IPS-20b (cell line): ENCODE data around the gene ASPSCR1.

Experiments used
- H3K27ac ChIP-seq: one replicate; pipeline ENCODE4 v1.5.1; 2013; ENCODE audit warnings: low read length
- H3K27me3 ChIP-seq: 2 replicates; pipeline ENCODE4 v1.6.1; 2013; ENCODE audit warnings: mild to moderate bottlenecking, low read length, inconsistent platforms; ENCODE audit not compliant: insufficient read depth
- H3K36me3 ChIP-seq: 2 replicates; pipeline ENCODE4 v1.6.1; 2013; ENCODE audit warnings: low read depth, mild to moderate bottlenecking, inconsistent platforms, low read length, moderate library complexity; ENCODE audit not compliant: insufficient read depth
- H3K4me1 ChIP-seq: 2 replicates; pipeline ENCODE4 v1.6.1; 2013; ENCODE audit warnings: mild to moderate bottlenecking, control low read depth, inconsistent platforms, low read length, moderate library complexity; ENCODE audit not compliant: insufficient read depth
- H3K4me3 ChIP-seq: 2 replicates; pipeline ENCODE4 v1.5.1; 2013; ENCODE audit warnings: mild to moderate bottlenecking, low read length, inconsistent platforms
- H3K9ac ChIP-seq: 2 replicates; pipeline ENCODE4 v1.6.1; 2013; ENCODE audit warnings: low read depth, mild to moderate bottlenecking, inconsistent platforms, low read length, moderate library complexity
- H3K9me3 ChIP-seq: 2 replicates; pipeline ENCODE4 v1.6.1; 2013; ENCODE audit warnings: mild to moderate bottlenecking, low read depth, low read length, inconsistent platforms; ENCODE audit not compliant: insufficient read depth

ASPSCR1 gene

DNA sequence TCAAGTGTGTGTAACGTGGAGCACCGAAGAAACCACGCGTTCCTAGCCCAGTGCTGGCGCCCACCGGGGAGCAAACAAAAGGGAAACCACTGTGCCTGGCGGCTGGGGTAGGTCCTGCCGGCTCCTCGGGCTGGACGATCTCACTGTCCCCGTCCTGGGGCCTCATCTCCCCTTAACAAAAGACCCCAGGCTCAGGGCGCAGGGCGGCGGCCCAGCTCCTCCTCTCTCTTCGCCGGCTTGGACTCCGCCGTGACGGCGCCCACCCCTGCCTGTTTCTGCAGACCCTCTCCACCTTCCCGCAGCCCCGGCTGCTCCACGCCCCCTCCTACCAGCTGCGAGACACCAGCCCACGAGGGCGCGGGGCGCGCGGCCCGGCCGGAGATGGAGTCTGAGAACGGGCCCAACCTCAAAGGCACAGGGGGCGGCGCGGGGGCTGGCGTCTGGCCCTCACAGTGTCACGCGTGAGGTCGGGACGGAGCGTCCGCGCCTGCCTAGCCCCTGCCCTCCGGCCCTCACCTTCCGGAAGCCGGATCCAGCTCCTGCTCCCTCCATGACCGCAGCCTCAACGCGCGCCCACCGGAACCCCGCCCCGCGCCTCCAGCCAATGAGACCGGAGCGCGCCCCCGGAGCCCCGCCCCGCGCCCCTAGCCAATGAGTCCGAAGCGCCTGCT, 45.0 kb downstream of the ASPSCR1 start, which contains the start of gene CENPX:
TSS of gene CENPX (minus strand) at position 569 of the 671 bp plus-strand sequence. CDS start at position 552, 17 bp downstream.
- Histone ChIP-seq H3K27me3 (no peaks in the 10 kb centered on the region), H3K4me1 (peaks cover 3% of the 10 kb centered on the region), H3K4me3 (peak within 1 kb of the TSS; percentile 90), H3K27ac (peak within 1 kb of the TSS; percentile 28), H3K9ac (peak within 1 kb of the TSS; percentile 90), H3K9me3 (no peaks in the 10 kb centered on the region), H3K36me3 (peaks cover 5% of the 10 kb centered on the region; the same call in 1 of the 2 replicates)

DNA sequence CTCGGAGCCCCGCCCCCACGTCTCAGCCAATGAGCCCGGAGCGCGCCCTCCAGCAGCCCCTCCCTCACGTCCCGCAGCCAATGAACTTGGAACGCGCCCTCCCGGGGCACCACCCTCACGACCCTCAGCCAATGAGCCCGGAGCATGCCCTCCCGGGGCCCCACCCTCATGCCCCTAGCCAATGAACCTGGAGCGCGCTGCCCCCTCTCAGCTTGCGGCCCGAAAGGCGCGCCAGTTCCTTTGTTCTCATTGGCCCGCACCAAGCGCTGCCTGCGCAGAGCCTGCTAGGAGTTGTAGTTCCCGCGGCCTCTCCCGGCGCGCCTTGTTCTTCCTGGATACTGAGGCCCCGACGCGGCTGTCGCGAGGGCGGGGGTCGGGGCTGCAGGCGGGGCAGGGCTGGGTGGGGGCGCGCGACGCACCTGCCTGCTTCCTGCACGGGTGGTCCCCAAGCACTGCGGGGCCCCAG, 45.6 kb downstream of the ASPSCR1 start, which contains the start of gene LRRC45:
TSS of gene LRRC45 (plus strand) at position 325 of the 466 bp plus-strand sequence. CDS start 339 bp downstream, outside the sequence.
- peak within 1 kb of the TSS; percentile 28 for H3K27ac ChIP-seq
- H3K9me3 ChIP-seq = no peaks in the 10 kb centered on the region
- H3K27me3 ChIP-seq = no peaks in the 10 kb centered on the region
- H3K9ac ChIP-seq = peak within 1 kb of the TSS; percentile 90
- peaks cover 3% of the 10 kb centered on the region; the same call in 1 of the 2 replicates for H3K4me1 ChIP-seq
- H3K36me3 ChIP-seq = peaks cover 5% of the 10 kb centered on the region; the same call in 1 of the 2 replicates
- peak within 1 kb of the TSS; percentile 90 for H3K4me3 ChIP-seq

DNA sequence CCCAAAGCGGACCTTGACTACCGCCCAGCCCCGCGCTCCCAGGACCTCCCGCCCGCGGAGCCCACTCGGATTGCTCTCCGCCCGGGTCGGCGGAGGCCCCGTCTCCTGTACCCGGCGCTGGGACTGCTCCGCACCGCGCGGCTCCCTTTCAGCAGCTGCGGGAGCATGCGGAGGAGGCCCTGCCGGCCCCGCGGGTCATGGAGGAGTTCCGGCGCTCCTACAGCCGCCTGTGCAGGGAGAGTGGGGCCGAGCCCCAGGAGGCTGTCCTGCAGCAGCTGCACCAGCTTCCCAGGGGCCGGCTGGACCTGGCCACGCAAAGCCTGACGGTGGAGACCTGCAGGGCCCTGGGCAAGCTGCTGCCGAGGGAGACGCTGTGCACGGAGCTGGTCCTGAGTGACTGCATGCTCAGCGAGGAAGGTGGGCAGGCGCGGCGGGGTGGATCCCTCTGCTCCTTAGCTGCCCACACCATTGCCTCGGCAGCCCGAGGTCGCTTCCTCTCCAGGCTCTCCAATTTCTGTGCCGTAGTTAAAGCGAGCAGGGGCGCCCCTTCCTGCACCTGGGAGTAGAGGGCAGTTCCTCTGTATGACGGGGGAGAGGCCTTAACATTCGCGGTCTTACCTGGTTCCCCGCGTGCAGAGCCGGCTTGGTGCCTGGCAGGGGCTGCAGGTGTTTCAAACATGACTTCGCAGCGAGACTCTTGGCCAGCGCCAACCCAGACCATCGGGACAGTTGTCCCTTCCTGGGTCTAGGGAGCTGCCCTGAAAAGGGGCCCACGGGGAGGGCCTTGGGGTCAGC, 46.2 kb downstream of the ASPSCR1 start:
- peaks cover 3% of the 10 kb centered on the region; the same call in 1 of the 2 replicates for H3K4me1 ChIP-seq
- H3K4me3 ChIP-seq = peak overlapping the region; percentile 84
- H3K27me3 ChIP-seq = no peaks in the 10 kb centered on the region
- no peaks in the 10 kb centered on the region for H3K9me3 ChIP-seq
- H3K36me3 ChIP-seq = peaks cover 2% of the 10 kb centered on the region; the same call in 1 of the 2 replicates
- H3K9ac ChIP-seq = peak overlapping the region; percentile 74; the same call in 1 of the 2 replicates
- H3K27ac ChIP-seq = peak overlapping the region; percentile 28

DNA sequence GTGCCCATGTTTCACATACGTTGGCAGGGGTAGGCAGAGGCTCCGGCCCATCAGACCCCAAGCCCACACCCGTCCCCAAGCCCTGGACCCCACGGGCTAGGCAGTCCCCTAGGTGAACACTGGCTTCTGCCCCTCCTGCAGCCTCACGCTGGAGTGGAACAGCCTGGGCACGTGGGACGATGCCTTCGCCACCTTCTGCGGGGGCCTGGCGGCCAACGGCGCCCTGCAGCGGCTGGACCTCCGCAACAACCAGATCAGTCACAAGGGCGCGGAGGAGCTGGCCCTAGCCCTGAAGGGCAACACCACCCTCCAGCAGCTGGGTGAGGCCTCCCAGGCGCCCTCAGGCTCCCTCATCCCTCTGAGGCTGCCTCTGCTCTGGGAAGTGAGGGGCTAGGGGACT, 47.4 kb downstream of the ASPSCR1 start:
- Histone ChIP-seq H3K27ac (no peak overlapping the region), H3K27me3 (no peaks in the 10 kb centered on the region), H3K4me1 (peaks cover 3% of the 10 kb centered on the region; the same call in 1 of the 2 replicates), H3K9ac (no peak overlapping the region), H3K4me3 (no peak overlapping the region), H3K36me3 (no peaks in the 10 kb centered on the region), H3K9me3 (no peaks in the 10 kb centered on the region)

DNA sequence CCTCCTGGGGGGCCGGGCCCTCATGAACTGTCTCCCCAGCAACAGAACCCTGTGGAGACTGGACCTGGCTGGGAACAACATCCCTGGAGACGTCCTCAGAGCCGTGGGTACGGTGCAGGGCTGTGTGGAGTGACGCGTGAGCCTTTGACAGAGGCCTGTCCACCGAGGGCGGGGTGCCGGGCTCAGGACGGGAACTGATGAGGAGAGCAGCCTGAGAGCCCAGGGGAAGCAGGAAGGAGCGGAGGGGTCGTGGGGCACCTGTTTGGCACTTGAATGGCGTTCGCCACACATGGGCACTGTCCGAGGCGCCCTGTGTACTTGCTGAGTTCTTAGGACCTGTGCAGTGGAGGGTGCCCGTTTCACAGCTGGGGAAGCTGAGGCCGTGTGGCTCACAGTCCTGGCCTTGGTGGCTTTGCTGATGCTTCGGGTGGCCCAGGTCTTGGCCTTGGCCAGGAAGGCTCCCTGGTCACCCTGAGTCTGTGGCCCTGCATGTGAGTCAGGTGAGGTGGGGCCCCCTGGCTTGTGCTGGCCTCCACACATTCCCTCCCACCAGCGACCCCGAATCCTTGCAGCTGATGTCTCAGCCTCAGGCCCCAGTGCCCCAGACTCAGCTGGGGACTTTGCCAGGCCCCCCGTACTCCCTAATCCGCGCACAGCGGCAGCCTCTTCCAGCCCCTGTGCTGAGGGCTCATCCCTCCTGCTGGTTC, 48.1 kb downstream of the ASPSCR1 start:
- Histone ChIP-seq H3K9ac (no peak overlapping the region), H3K36me3 (no peaks in the 10 kb centered on the region), H3K9me3 (no peaks in the 10 kb centered on the region), H3K27me3 (no peaks in the 10 kb centered on the region), H3K27ac (no peak overlapping the region), H3K4me1 (peaks cover 3% of the 10 kb centered on the region; the same call in 1 of the 2 replicates), H3K4me3 (no peak overlapping the region)

DNA sequence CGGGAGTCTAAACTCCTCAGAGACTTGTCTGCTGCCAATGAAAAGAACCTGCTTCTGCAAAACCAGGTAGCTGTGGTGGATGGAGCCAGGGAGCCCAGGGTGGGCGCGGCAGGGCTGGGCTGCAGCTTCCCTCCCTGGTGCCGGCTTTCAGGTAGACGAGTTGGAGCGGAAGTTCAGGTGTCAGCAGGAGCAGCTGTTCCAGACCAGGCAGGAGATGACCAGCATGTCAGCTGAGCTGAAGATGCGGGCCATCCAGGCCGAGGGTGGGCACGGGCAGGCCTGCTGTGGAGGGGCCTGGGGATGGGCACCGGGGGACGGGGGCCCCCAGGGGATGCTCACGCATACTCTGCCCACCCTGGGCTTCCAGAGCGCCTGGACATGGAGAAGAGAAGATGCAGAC, 50.8 kb downstream of the ASPSCR1 start:
- Histone ChIP-seq H3K27me3 (no peaks in the 10 kb centered on the region), H3K4me1 (peaks cover 3% of the 10 kb centered on the region; the same call in 1 of the 2 replicates), H3K27ac (no peak overlapping the region), H3K36me3 (no peaks in the 10 kb centered on the region), H3K9me3 (no peaks in the 10 kb centered on the region), H3K4me3 (no peak overlapping the region), H3K9ac (no peak overlapping the region)

DNA sequence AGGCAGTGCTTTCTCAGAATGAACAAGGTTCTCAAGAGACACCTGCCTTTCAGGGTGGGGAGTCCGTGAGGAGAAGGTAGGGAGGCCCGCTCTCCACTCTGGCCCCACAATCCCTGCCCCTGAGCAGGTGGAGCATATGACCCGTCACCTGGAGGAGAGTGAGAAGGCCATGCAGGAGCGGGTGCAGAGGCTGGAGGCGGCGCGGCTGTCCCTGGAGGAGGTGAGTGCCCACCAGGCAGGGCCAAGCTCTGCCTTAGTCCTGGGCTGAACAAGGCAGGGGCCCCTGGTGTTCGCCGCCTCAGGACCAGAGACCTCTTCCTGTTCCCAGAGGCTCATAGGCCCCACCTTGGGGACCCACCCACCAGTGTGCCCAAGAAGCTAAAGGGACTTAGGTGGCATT, 51.5 kb downstream of the ASPSCR1 start:
- Histone ChIP-seq H3K9me3 (no peaks in the 10 kb centered on the region), H3K36me3 (no peaks in the 10 kb centered on the region), H3K4me1 (peaks cover 3% of the 10 kb centered on the region; the same call in 1 of the 2 replicates), H3K9ac (no peak overlapping the region), H3K27ac (no peak overlapping the region), H3K4me3 (no peak overlapping the region), H3K27me3 (no peaks in the 10 kb centered on the region)

DNA sequence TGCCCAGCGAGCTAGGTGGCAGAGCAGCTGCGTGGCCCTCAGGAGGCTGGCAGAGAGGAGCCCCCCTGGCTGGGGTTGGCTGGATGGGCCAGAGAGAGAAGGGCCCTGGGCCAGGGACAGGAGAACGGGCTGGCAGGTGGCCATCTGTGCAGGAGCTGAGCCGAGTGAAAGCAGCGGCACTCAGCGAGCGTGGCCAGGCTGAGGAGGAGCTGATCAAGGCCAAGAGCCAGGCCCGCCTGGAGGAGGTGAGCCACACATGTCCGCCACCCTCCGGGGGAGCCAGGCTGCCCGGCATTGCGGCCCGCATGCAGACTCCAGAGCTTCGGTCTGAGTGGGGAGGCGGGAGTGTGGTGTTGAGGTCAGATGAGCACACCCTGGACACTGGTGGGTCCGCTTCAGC, 52.0 kb downstream of the ASPSCR1 start:
- Histone ChIP-seq H3K9ac (no peak overlapping the region), H3K4me3 (no peak overlapping the region), H3K36me3 (no peaks in the 10 kb centered on the region), H3K27ac (no peak overlapping the region), H3K4me1 (peaks cover 3% of the 10 kb centered on the region; the same call in 1 of the 2 replicates), H3K9me3 (no peaks in the 10 kb centered on the region), H3K27me3 (no peaks in the 10 kb centered on the region)

DNA sequence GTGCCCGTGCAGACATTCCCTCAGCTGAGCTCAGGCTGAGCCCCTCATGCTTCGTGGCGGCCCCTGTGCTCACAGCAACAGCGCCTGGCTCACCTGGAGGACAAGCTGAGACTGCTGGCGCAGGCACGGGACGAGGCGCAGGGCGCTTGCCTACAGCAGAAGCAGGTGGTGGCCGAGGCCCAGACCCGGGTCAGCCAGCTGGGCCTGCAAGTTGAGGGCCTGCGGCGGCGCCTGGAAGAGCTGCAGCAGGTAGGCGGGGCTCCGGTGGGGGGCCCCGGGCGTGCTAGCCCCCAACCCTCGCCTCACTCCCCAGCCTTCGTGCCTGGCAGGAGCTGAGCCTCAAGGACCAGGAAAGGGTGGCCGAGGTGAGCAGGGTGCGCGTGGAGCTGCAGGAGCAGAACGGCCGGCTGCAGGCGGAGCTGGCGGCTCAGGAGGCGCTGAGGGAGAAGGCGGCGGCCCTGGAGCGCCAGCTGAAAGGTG, 52.6 kb downstream of the ASPSCR1 start:
- Histone ChIP-seq H3K9ac (no peak overlapping the region), H3K27ac (no peak overlapping the region), H3K4me1 (peaks cover 3% of the 10 kb centered on the region; the same call in 1 of the 2 replicates), H3K27me3 (no peaks in the 10 kb centered on the region), H3K9me3 (no peaks in the 10 kb centered on the region), H3K36me3 (0 out of 2 replicates have a peak, but pooled peaks cover 1% of the 10 kb centered on the region), H3K4me3 (no peak overlapping the region)

DNA sequence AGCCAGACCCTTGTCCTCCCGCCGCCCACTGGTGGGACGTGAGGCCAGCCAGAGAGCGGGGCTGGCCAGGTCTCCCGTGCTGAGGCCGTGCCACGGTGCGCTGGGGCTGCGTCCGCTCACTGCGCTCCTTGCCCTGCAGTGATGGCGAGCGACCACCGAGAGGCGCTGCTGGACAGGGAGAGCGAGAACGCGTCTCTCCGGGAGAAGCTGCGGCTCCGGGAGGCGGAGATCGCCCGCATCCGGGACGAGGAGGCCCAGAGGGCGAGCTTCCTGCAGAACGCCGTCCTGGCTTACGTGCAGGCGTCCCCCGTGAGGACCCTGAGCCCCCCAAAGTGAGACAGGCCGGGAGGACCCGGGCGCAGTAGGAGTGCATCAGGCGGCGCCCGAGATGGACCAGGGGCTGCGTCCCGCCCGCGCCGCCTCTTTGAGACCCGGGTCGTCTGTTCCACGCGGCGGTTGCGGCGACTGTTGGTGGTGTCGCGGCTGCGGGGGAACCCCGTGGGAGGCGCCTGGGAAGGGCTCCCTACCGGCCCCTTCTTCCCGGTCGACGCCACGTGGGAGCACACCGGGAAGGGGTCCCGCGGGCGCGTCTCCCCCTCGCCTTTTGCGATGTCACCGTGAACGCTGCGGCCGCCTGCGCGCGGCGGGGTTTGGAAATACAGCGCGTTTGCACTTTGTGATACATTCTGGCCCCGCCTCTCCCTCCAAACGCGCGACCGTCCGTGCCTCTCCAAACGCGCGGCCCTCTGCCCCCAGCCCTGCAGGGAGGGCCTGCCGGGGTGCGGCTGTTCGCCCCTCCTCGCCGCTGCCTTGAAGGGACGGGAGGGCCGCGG, 53.3 kb downstream of the ASPSCR1 start:
- no peak overlapping the region for H3K9ac ChIP-seq
- H3K9me3 ChIP-seq = no peaks in the 10 kb centered on the region
- H3K36me3 ChIP-seq = peaks cover 5% of the 10 kb centered on the region; the same call in 1 of the 2 replicates
- no peak overlapping the region for H3K27ac ChIP-seq
- H3K4me3 ChIP-seq = peak overlapping the region; percentile 60
- H3K27me3 ChIP-seq = no peaks in the 10 kb centered on the region
- peaks cover 3% of the 10 kb centered on the region; the same call in 1 of the 2 replicates for H3K4me1 ChIP-seq
